GM19395 (cell line): ENCODE results near the gene DMGDH.

ENCODE experiments used
- ATAC-seq: cut with Tn5 transposase; IDR thresholded peaks from one replicate; pipeline ENCODE4 v1.9.1; 2021; ENCODE audit warnings: mild to moderate bottlenecking, moderate library complexity; ENCODE audit not compliant: unreplicated experiment

DMGDH gene

GRCh38 chr5:79074641-79075040, 5.2 kb upstream of the DMGDH start:
- no peak for ATAC-seq

- ATAC-seq = no peak
Observed at GRCh38 chr5:79070350-79070667, 835 bp upstream of the DMGDH start.

- no peak for ATAC-seq
Observed at GRCh38 chr5:79062436-79062835, 7.0 kb downstream of the DMGDH start.

- no peak for ATAC-seq
Observed at GRCh38 chr5:79059674-79060073, 9.8 kb downstream of the DMGDH start.

GRCh38 chr5:79056847-79057246, 12.6 kb downstream of the DMGDH start:
- ATAC-seq = no peak

DNA sequence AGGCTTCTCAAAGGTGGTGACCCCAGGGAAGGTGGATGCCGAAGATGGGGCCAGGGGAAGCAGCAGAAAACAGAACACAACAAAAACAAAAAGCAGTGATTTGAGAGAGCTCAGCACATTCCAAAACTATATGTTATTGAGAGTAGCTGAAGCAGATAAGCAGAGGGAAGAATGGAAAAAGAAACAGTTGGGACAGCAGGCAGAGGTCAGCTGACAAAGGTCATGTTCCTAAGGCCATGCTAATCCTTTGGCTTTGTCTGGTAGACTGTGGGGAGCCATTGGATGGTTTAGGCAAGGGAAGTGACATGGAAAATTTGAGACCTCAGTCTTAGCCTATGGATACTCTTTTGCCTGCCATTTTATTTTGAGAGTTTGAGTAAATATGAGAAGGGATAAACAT, 14.5 kb downstream of the DMGDH start:
- ATAC-seq = no peak

- no peak for ATAC-seq
Observed at GRCh38 chr5:79053321-79053720, 16.2 kb downstream of the DMGDH start.

DNA sequence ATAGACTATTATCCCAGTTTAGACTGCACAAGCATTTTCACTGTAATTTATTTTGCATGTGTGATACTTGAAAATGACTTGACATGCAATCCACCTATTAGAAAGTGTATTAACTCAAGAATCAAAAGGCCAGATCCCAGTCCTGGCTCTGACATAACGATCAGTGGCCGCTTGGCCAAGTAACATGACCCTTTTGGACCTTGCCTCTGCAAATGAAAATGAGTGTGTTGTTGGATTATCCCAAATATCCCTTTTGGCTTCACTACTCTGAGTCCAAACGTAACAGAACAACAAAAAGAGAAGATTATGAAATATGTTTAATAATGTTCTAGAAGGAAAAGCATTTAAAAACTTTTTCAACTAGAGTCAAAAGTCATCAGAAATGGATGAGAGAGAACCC, 19.0 kb downstream of the DMGDH start:
- no peak for ATAC-seq

- ATAC-seq = no peak
Observed at GRCh38 chr5:79048437-79048836, 21.0 kb downstream of the DMGDH start.

GRCh38 chr5:79047199-79047598, 22.3 kb downstream of the DMGDH start:
- no peak for ATAC-seq

GRCh38 chr5:79042188-79042587, 27.3 kb downstream of the DMGDH start:
- no peak for ATAC-seq

GRCh38 chr5:79036769-79037168, 32.7 kb downstream of the DMGDH start:
- no peak for ATAC-seq

GRCh38 chr5:79035237-79035636, 34.2 kb downstream of the DMGDH start:
- ATAC-seq = no peak

DNA sequence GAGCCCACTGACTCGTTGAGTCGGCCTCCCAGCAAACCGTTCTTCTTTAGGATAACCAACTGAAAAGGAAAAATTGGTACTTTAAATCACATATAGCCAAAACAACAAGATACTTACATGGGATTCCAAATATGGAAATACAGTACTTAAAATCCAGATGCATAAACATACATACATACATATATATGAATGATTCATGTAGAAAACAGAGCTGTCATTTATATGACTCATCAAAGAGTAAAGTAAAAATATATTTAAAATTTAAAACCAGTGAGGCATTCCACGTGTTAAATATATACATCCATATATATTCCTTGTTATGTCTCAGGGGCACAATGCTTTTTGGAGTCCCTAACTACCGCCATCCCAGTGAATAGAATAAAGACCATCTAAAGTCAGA, 36.7 kb downstream of the DMGDH start:
- no peak for ATAC-seq

DNA sequence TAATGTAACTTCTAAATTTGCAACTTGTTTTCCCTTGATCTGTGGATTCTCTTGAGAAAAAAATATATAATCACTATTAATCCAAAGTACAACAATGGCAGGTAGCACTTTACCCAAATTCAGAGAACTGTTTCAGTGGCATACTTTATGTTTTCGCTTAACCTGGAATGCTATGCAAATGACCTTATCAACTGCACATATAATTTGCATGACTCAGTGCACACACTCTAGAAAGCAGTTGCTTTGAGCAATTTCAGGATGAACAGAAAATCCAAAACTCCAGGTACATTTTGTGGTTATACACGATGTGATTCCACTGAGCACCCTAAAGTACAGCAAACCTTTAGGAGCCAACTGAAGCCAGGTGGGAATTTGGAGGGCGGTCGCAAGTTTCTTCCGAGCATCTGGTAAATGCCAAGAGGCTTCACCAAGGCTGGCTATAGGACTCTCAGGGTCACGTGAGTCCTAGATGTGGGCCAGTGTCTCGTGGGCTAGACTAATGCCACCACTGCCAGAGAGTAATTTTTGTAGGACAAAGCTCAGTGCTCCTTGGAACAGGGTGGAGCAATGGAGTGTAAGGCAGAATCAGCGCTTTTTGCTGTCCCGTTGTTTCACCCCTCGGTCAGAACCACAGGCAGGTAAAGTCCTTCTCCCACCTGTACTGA, 37.3 kb downstream of the DMGDH start:
- ATAC-seq = no peak

DNA sequence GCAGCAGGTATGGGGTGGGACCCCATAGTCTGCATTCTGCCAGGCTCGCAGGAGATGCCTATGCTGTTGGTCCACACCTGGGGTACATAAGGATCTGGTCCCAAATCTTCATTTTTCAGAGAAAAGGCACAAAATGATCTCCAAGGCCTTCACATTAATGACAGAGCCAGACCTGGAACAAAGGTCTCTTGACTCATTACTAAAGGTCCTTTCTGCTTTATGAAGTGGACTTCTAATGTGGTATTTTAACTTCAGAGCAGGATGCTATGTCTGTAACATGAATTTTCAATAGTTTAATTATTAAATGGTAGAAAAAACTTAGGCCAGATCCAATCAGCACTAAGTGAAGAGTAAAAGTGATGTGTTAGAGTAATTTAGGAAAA, 38.0 kb downstream of the DMGDH start:
- no peak for ATAC-seq

DNA sequence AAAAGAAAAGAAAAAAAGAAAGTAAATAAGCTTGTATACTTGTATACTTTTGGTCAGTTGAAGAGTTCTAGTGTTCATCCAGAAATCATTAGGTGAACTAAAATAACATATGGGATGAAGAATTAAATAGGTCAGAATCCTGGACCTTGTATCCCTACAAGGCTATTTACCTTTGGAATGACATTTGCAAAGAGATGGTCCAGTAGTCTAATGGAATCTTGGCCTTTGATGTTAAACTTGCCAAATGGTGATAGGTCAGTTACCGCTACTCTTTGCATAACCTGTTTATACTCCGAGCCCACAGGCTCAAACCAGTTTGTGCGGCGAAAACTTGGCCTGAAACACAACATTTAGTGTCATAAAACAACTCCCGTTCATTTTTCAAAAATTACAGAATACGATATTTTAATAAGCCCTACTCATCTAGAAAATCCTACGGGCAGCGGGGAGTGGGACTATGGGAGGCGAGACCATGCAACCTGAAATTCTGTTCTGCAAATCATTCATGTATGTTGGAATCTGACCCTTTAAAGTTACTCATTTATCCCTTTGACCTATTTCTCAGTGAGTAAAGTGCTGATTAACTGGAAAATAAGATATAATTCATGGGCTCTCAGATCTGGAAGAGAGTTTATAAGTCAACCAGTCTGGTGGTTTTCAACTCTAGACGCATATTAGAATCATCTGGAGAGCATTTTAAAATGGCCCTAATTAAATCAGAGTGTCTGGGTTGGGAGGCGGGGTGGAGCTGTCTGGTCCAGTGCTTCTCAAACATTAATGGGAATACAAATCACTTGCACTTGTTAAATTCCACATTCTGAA, 38.6 kb downstream of the DMGDH start:
- ATAC-seq = no peak

GRCh38 chr5:79025054-79025472, 44.4 kb downstream of the DMGDH start:
- ATAC-seq = no peak

DNA sequence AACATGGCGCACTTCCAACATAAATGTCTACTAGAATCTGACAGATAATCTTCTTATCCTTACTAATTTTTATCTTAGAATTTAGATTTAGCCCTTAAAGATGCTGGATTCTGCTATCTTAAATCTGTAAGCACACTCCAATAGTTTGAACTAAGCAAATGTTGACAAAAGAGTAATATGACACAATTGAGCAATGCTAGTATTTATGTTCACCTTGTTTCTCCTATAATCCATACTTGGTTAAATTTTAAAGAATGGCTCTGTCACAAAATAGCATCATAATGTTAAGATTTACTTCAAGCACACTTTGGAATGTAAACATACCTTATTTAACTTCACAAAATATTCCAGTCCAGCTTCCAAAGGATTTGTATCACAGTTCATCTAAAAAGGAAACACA, 45.5 kb downstream of the DMGDH start:
- no peak for ATAC-seq

DNA sequence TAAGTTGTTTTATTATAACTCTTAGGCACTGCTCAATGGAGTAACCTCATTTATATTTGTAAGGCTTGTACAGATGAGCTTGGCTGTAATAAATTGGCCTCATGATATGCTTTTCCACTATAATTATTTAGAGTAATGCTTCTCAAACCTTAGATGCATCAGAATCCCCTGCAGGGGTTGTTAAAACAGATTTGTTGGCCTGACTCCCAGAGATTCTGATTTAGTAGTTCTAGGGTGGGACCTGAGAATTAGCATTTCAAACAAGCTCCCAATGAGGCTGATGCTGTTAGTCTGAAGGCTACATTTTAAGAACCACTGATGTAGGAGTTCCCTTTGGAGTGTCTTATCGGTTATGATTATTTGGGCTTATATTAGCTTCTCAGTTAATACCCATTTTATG, 46.1 kb downstream of the DMGDH start:
- no peak for ATAC-seq

DNA sequence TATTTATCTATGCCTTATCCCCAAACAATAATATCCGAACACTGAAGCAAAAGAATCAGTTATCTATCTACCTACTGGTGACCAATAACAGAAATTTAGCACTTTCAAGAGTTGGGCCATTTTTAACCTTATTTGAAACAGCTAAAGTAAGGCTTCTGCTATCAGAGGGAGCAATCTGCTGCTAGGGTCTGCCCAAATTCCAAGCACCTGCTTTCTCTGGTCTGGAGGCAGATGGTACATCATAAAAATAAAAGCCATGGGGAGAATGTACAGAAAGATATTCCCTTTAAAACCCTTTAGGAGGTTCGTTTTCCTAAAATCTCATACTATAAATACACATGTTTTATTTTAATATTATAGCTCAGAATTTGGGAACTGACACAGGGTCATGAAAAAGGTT, 46.7 kb downstream of the DMGDH start:
- ATAC-seq = no peak

DNA sequence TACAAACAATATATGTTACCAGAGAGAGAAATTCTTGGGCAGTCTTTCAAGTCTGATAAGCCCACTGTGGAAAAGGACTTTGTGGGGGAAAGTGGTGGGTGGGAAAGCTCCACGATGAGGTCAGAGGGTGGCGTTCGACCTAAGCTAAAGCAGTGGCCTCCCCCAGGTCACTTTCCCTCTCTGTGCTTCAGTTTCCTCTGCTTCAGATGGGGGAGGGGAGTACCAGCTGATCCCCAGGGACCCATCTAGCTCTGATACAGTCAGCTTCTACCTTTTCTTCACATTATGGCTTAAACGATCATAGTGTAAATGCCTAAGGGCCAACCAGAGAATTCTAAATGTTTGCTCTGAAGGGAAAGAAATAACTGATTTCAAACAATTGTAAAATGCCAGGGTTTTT, 47.7 kb downstream of the DMGDH start:
- no peak for ATAC-seq
